T-helper 1 cell (primary cell): ENCODE data around the gene RNU1-3.
A peak's percentile ranks its signal among the peaks of the same experiment; 100 is the strongest.
"Not testable (repeated sequence)": the region's sequence is repeated elsewhere in the genome, so short reads cannot be mapped to it uniquely, and the experiment has no call there.

Experiments used
- DNase-seq, 5 donors: peaks; one replicate each; pipeline ENCODE4 v3.0.0-alpha.2; 2012 to 2020
- total RNA-seq, 4 donors: gene quantifications; one replicate each; lab custom pipeline; 2026; lab: John Stamatoyannopoulos, UW

Gene RNU1-3
- 0 to 0.15 (median 0.04) reads per million in 4 donors for total RNA-seq

DNA sequence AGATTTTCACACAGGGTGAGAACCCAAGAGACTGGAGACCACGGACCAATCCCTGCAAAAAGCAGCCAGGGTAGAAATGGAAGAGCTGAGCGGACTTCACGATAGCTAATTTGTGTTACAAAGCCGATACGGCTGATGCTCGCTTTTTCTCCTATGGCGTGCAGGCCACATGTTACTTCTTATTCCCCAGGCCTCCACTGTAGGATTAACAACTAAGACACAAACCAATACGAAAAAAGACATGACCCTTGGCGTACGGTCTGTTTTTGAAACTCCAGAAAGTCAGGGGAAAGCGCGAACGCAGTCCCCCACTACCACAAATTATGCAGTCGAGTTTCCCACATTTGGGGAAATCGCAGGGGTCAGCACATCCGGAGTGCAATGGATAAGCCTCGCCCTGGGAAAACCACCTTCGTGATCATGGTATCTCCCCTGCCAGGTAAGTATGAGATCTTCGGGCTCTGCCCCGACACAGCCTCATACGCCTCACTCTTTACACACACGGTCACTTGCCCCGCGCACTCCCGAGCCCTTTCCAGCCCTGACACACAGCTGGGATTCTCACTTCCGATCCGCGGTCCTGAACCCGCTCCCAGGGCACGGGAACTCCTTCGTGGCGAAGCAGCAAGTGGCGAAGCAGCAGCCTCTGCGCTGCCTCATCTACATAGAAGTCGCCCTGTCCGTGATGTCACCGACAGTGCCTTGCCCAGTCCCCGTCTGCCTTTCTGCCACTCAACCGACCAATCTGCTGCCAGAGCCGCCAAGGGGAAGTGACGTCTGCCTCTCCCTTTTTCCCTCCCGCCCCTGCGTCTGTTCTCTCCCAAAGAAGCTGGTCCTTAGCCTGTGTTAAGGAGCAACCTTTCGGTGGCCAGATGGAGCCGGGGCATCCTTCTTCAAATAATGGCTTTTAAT, at the start of gene RNU1-3:
Gene RNU1-3, minus strand, starts transcription at position 447 of the 912 bp plus-strand sequence.
- DNase-seq, result not testable (repeated sequence)

DNA sequence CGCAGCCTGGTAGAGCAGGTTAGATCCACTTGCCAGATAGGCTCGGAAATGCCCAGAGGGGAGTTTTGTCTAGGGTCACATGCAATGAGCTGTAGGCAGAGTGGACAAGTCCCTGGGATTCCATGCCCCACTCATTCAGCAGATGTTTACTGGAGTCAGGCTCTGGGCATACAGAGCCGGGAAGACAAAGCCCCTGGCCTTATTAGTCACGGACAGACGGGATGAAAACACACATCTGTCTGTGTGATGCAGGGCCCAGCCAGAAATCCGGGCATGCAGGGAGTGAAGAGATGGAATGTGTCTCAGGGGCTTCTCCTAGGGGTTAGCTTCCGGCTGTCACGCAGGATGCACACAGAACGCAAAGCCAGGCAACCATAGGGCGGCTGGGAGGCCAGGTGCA, 46.7 kb upstream of the RNU1-3 start:
- DNase-seq, result not testable (repeated sequence)

DNA sequence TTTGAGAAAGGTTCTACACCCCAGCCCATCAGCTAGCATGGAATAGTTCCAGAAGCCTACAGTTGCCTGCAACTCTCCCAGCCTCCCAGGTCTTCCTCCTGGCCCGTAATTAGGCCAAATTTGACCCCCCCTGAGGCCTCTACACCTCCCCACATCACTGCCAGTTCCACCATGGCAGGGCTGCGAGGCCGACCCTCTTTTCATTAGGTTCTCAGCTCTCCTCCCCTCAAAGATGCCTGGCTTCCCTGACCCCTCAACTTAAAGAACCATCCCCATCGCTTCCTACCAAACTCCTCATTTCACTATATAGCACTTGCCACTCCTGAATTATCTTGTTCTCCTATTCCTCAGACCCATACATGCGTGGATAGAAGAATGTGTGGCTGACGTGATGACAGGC, 46.2 kb upstream of the RNU1-3 start:
- not testable (repeated sequence) for DNase-seq

DNA sequence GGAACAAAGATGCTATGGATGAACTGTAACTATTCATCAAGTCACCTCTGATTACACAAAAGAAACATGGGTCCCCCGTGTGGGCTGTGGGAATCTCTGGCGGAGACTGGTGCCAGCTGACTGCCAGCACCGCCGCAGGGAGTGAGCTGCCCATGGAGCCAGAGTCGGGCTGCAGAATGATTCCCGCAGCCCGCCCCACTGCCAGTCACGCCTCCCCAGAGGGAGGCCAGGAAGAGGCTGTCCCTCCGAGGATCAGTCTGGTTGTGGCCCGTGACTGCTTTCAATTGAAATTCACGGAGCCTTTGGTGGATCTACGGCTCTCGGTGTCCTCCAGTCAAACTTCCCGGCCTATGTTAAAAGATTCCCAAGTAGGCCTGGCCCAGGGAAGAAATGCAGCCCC, 45.8 kb upstream of the RNU1-3 start:
- not testable (repeated sequence) for DNase-seq

DNA sequence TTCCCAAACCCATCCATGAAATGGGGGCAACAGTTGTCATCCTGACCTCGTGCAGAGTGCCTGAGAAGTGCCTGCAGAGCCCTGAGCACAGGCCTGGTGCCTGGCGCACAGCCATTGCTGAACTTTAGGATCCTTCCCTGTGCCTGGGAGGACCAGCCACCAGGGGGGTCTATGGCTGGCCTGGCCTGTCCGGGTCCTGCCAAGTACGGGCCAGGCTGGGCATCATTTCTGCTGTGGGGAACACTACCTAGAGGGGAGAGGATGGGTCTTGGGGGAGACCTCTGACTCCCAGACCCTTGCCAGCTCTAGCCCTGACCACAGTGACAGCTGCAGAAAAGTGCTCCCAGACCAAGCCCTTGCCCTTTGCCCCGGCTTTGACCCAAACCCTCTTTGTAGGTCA, 45.4 kb upstream of the RNU1-3 start:
- DNase-seq, result not testable (repeated sequence)

DNA sequence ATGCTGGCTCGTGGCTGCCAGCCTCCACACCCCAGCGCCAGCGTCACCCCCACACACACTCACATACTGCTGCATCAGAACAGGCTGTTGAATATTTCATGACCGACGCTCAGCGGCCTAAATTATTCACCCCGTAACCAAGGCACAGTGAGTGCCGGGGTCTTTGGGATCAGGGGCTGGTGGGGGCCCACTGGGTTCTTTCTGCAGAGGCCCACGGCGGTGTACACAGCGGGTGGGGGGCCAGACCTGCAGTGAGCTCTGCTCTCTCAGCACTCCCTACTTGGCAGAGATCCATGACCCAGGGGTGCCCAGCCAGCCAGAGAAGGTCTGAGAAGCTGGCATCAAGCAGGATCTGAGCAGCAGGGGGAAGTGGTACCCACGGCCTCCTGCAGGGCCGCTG, 43.9 kb upstream of the RNU1-3 start:
- DNase-seq, result peak in 1 of 5 donors; percentile 12

DNA sequence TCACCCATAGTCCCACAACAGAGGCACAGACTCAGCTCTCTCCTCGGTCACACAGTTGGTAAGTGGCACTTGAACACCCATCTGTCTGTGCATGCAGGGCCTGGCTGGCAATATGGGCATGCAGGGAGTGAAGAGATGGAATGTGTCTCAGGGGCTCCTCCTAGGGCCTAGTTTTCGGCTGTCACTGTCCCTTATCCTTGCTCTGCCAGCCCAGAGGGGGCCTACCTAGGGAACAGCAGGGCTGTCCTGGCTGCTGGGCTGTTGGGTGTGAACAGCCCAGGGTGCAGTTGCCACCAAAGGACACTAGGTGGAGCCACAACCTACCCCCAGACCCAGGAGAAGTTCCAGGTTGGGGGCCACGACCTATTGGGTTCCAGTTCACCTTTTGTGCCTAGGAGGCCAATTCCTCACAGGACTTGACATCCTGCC, 42.9 kb upstream of the RNU1-3 start:
- peak in 1 of 5 donors; percentile 32 for DNase-seq

DNA sequence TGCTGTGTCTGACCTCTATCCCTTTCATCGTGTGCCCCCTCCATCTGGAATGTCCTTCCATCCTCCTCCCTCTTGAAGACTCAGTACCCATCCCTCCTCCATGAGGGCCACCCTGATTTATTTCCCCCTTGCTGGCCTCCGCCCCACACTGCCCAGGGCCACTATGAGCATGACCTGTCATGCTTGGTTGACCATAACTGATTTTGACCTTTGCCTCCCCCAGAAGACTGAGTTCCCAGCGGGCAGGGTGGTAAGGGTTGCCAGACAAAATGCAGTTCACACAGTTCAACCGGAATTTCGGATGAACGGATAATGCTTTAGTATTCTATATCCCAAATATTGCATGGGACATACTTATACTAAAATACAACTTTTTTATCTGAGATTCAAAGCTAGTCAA, 42.0 kb upstream of the RNU1-3 start:
- not testable (repeated sequence) for DNase-seq

DNA sequence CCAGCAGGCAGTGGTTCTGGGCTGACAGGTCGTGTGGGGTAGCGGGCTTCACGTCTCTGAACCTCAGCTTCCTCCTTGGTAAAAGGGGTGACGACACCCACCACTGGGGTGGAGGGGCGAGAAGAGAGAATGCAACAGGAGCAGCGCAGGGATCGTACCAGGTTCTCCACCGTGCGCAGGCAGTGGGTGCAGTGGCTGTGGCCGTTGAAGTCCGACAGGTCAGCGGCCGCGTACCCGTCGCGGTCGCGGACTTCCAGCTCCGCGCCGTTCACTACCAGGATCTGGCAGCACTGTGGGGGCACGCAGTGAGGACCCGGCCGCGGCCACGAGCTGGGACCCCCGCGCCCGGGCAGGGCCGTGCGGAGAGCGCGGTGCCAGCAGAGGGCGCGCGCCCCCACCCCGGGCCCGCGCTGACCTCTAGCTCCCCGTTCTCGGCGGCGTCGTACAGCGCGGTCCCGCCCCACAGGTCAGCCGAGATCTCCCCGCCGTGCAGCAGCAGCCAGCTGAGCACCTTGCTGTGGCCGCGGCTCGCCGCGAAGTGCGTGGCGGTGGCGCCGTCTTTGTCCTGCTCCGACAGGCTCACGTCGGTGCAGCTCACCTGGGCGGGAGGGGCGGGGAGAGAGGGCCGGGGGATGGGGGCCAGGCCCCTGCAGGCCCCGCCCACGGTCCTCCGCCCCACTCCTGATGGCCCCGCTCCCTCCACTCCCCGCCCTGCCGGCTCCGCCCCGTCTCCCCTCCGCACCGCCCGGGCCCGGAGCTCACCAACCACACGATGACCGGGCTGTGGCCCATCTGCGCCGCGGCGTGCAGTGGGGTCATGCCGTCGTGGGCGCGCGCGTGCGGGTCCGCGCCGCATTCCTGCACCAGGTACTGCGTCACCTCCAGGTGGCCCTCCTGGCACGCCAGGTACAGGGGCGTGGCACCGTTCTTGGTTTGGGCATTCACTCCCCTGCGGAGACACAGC, 40.7 kb upstream of the RNU1-3 start:
- DNase-seq, result not testable (repeated sequence)

DNA sequence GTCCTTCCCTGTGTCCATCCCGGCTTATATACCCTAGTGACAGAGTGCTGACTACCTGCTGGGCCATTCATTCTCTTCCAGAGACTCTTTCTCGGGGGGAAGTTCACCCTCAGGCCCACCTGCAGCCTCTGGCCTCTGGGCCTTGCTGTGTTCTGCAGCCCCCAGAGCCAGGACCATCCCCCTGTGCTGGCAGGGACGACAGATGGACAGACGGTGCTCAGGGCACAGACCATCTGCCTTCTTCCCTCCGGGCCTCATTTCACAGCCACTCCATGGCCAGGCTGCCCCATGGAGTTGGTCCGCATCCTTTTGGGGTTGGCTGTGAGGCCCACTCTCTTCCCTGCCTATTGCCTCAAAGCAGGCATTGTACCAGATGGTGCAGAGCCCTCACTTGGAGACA, 39.6 kb upstream of the RNU1-3 start:
- not testable (repeated sequence) for DNase-seq

DNA sequence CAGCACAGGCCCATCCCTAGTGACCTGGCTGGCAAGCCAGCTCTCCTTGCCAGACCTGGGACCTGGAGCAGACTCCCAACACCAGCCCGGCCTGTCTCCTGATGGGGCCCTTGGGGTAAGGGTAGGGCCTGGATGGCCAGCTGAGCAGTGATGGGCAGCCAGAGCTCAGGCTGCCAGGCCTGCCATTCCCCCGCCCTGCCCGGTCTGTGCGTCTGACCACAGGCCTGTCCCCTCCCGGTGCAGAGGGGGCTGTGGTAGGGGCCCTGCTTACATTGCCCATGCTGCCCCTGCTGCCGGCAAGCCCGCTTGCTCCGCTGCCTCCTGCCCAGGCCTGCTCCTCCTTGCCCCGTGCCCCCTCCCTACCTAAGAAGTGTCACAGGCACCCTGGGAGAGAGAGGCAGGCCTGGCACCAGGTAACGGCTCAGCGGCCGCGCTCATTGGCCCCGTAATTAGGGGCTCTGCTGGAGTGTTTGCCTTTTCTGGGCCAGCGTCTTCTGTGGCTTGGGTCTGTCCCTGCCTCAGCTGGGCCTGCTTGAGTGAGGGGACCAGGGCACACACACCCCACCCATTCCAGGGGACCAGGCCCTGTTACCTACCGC, 37.9 kb upstream of the RNU1-3 start:
- not testable (repeated sequence) for DNase-seq

DNA sequence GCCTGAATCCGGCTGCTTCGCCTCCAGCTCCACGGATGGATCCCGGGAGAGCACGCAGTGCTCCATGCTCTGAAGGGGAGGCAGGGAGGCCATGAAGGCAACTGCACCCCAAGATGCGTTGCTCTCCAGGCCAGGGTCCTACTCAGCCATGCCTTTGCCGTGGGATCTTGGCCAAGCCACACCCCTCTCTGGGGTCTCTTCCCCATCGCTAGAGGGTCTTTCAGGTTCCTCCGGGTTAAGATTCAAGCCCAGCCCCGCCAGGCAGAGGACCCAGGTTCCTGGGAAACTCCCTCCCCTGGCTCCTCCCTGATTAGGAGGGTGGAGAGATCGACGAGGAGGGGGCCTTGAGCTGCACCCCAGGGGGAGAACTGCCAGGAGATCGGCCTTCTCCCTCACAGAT, 37.3 kb upstream of the RNU1-3 start:
- DNase-seq, result peak in 1 of 5 donors; percentile 11

DNA sequence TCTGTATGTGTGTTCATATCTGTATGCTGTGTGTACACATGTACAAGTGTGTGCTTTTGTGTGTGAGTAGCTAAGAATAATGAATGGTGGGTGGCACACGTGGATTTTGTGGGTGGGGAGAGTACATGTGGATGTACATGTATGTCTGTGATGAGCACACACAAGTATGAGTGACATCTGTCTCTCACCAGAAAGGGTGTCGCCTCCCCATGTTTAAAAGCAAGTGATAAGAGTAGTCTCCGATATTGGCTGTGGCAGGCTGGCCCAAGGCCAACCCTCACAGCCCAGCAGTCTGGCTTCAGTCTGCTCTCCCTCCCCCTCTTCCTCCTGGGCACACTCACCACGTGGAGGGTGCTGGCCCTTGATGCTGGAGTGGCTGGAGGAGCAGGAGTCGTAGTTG, 36.9 kb upstream of the RNU1-3 start:
- not testable (repeated sequence) for DNase-seq

DNA sequence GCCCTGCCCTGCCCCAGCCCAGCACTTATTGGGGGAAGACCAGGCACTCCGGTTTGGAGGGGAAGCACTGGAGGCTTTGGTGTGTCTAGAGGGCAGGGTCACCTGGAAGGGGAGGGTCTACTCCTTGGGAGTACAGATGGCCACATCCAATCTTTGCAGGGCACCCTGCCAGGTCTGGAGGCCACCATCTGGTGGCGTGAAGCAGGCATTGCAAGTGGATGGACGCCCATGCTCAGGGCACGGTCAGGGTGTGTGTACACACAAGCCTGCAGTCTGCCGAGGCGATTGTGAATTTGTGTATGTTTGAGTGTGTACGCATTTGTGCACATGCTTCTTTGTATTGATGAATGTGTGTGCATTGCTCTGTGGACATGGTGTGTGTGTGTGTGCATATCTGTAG, 36.4 kb upstream of the RNU1-3 start:
- not testable (repeated sequence) for DNase-seq

DNA sequence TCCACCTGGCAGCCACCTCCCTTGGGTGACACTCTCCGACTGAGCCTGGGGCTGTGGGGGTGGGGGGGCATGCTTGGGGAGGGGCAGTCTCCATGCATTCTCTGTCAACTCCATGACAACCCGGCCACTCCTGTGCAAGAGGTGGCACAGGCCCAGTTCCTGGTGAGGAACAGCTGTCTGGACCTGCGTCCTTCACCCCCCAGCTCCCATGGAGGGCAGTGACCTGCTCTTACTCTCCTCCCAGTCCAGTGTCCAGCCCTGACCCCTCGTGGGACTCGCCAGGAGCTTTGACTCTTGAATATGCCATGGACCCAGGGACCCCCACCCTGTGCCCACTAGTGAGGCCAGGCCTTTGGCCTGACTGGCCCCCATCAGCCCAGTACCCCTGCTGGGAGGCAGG, 35.5 kb upstream of the RNU1-3 start:
- DNase-seq, result not testable (repeated sequence)

DNA sequence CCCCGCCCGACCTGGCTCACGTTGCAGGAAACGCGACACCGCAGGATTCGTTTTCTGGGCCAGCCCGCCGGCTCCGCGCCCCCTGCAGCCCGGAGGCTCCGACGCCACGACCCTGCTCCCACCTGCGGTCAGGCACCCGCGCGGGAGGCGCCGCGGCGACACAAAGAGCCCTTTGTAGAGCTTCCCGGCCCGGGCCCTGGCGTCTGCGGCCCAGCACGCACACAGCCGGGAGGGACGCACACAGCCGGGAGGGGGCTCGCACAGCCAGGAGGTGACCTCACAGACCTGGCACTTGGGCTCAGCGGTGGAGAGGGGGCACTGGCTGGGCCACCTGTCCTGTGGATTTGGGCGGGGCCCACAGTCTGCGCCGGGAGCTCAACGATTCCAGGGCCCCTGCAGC, 34.4 kb upstream of the RNU1-3 start:
- not testable (repeated sequence) for DNase-seq

DNA sequence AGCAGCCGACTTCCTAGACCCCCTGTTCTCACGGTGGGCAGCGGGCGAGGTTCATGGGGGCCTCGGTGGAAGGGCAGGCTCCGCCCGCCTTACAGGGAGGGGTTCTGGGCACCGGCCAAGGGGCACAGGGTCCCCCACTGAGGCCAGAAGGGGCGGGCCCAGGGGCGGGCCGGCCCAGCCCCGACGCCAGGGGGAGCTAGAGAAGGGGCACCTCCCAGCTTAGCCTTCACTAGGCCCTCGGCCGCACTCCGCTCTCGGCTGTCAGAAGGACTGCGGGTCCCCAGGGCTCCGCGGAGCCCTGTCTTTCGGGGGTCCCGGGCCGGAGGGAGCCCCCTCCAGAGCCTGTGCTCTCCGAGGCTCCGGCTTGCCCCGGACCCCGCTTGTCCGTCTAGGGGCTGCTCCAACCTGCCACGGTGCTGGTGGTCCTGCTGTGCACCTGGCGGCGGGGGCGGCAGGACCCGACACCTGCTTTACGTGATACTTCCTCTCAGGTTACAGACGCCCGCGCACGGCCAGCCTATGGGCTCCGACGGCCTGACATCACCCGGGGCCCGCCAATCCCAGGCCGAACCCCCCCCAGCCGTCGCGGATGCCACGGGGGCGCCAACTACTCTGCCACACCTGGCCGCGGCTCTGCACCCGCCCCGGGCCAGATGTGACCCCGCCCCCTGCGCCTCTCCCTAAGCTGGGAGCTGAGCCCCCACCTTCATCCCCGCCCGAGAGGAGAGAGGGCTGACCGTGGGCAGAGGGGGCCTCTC, 33.6 kb upstream of the RNU1-3 start:
- DNase-seq, result not testable (repeated sequence)

DNA sequence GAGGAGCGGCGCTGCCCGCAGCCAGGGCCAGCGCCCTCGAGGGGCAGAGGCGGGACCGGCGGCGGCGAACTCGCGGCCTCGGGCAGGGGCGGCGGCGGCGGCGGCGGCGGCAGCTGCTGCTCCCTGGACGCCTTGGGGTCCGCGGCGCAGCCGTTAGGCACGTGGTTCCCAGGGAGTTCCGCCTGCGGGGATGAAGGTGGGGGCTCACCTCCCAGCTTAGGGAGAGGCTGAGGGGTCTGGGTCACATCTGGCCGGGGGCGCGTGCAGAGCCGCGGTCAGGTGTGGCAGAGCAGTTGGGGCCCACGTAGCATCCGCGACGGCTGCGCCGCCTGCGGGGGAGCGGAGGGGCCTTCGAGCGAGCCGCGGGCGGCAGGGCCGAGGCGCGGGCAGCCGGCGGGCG, 32.7 kb upstream of the RNU1-3 start:
- DNase-seq, result peak in 1 of 5 donors; percentile 14

DNA sequence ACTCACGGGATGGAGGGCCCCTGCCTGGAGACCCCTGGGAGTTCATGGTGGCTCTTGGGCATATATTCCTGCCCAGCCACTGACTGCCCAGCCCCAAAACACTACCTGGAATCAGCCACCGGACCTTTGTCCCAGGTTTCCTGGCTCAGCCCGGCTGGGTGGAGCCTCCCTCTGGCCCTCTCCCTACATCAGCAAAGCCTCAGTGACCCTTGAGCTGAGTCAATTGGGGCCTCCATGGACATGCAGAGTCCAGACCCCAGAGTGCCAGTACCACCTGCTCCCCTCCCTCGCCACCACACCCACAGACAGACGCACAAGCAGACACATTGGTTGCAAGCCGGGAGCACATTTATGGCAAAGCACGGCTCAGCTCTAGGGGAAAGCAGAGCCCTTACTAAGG, 30.4 kb upstream of the RNU1-3 start:
- not testable (repeated sequence) for DNase-seq

DNA sequence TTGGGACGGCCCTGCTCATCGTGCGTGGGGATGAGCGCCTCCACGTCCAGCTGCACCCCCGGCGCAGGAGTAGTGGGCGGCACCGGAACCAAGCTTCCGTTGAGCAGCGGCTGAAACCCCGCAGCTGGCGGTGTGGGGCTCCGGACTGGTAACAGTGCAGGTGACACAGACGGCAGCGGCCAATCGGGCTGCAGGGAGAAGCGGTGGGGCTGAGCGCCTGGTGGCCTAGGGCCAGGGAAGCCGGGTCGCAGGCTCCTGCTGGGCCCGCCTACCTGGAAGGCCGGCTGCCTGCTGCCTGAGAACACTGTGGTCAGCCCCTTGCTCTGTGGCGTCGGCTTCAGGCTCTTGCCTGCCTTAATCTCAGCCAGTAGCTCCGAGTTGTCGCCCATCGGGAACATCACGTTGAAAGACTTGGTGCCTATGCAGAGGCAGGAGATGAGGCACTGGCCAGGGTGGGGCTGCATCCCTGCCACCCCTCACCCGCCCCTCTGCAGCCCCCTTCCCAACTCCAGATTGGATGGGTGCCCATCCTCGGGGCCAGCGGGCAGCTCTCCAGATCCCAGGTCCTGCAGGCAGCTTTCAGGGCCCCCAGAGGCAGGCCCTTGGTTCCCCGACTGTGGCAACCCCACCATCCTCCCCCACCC, 29.9 kb upstream of the RNU1-3 start:
- DNase-seq, result not testable (repeated sequence)

DNA sequence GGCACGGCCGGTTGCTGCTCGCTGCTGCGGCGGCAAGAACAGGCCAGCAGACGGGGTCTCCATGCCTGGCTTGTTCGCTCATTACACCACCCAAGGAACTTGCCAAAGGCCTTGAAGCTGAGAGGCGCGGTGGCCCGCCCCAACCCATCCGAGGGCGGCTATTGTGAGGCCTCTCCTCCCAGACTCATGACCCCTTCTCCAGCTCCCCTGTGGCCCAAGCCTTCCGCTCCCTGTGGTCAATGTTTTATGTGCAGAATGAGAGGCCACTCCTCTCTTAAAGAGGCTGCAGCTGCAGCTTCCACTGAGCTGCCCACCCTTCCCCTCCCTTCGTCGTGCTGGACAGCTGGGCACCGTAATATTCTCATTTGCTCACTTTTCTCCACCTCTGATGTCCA, 27.6 kb upstream of the RNU1-3 start:
- DNase-seq, result not testable (repeated sequence)
